WTC11 (cell line): ENCODE results near the gene CSK. TPM values are rescaled to one million over a fixed set of nuclear protein-coding genes. Genes with fewer than 3 reads are reported as not detected.

Experiments used
- ATAC-seq: fragments of 200-7000 bp; cut with Tn5 transposase; 2 replicates; pipeline ENCODE4 v1.10.0; 2021; ENCODE audit warnings: mild to moderate bottlenecking, moderate library complexity
- CTCF ChIA-PET: fragments of 300-600 bp; sonication (Branson Sonifier 250); formaldehyde crosslinking; loops from one replicate; lab custom pipeline; 2021; ENCODE audit warnings: antibody characterized with exemption; lab: Charles Lee
- POLR2A ChIA-PET: fragments of 350-600 bp; sonication (Branson Sonifier 250); formaldehyde crosslinking; loops from one replicate; lab custom pipeline; 2021; ENCODE audit warnings: antibody characterized with exemption; lab: Charles Lee
- DNase-seq: peaks from one replicate; pipeline ENCODE4 v3.0.0; 2021; ENCODE audit warnings: low spot score
- H3K27ac Mint-ChIP-seq: 2 replicates; pipeline ENCODE4 v1.8.0; 2021; ENCODE audit warnings: mixed read lengths
- H3K27me3 Mint-ChIP-seq: 2 replicates; pipeline ENCODE4 v1.8.0; 2021; ENCODE audit warnings: low read depth, mild to moderate bottlenecking, moderate library complexity, mixed read lengths
- H3K36me3 Mint-ChIP-seq: 2 replicates; pipeline ENCODE4 v1.8.0; 2021; ENCODE audit warnings: mixed read lengths
- H3K4me1 Mint-ChIP-seq: 2 replicates; pipeline ENCODE4 v1.8.0; 2022; ENCODE audit warnings: mixed read lengths
- H3K4me3 Mint-ChIP-seq: 2 replicates; pipeline ENCODE4 v1.8.0; 2021; ENCODE audit warnings: mild to moderate bottlenecking, moderate library complexity, mixed read lengths
- H3K9me3 Mint-ChIP-seq: 2 replicates; pipeline ENCODE4 v1.8.0; 2021; ENCODE audit warnings: mixed read lengths
- ATF1 ChIP-seq: sonication (generic); formaldehyde crosslinking; IDR thresholded peaks from 2 replicates; pipeline ENCODE4 v1.8.1; 2023; ENCODE audit warnings: mild to moderate bottlenecking, moderate library complexity, missing genetic modification reagents
- CREM ChIP-seq: sonication (generic); formaldehyde crosslinking; IDR thresholded peaks from 2 replicates; pipeline ENCODE4 v1.8.1; 2022; ENCODE audit warnings: mild to moderate bottlenecking, missing genetic modification reagents, moderate library complexity
- ELF4 ChIP-seq: sonication (generic); formaldehyde crosslinking; IDR thresholded peaks from 2 replicates; pipeline ENCODE4 v1.8.1; 2022; ENCODE audit warnings: low read depth, mild to moderate bottlenecking, moderate library complexity, missing genetic modification reagents
- ETV6 ChIP-seq: sonication (generic); formaldehyde crosslinking; IDR thresholded peaks from 2 replicates; pipeline ENCODE4 v1.8.1; 2022; ENCODE audit warnings: mild to moderate bottlenecking, missing genetic modification reagents
- HMGA2 ChIP-seq: fragments of 250-450 bp; sonication (Bioruptor Pico); IDR thresholded peaks from 2 replicates; pipeline ENCODE4 v1.4.0; 2021; ENCODE audit warnings: mild to moderate bottlenecking, moderate library complexity
- IRF2 ChIP-seq: sonication (generic); formaldehyde crosslinking; IDR thresholded peaks from 2 replicates; pipeline ENCODE4 v1.8.0; 2022; ENCODE audit warnings: low read depth, missing genetic modification reagents, borderline replicate concordance
- KAT7 ChIP-seq: sonication (generic); formaldehyde crosslinking; IDR thresholded peaks from 2 replicates; pipeline ENCODE4 v1.8.1; 2023; ENCODE audit warnings: missing genetic modification reagents, mild to moderate bottlenecking, borderline replicate concordance
- NFE2L1 ChIP-seq: sonication (generic); formaldehyde crosslinking; IDR thresholded peaks from 2 replicates; pipeline ENCODE4 v1.8.1; 2023; ENCODE audit warnings: missing genetic modification reagents
- NR2C2 ChIP-seq: sonication (generic); formaldehyde crosslinking; IDR thresholded peaks from 2 replicates; pipeline ENCODE4 v1.8.0; 2022; ENCODE audit warnings: mild to moderate bottlenecking, missing genetic modification reagents
- PRRX2 ChIP-seq: fragments of 250-450 bp; sonication (Bioruptor Pico); IDR thresholded peaks from 2 replicates; pipeline ENCODE4 v1.8.0; 2021; ENCODE audit warnings: mild to moderate bottlenecking
- SMAD3 ChIP-seq: sonication (generic); formaldehyde crosslinking; IDR thresholded peaks from 2 replicates; pipeline ENCODE4 v1.8.0; 2022; ENCODE audit warnings: missing genetic modification reagents, mild to moderate bottlenecking, borderline replicate concordance
- ZNF317 ChIP-seq: sonication (generic); formaldehyde crosslinking; IDR thresholded peaks from 2 replicates; pipeline ENCODE4 v1.8.1; 2023; ENCODE audit warnings: low read depth, mild to moderate bottlenecking, moderate library complexity, missing genetic modification reagents, borderline replicate concordance
- total RNA-seq: library from RNA; stranded (reverse); gene quantifications from 3 replicates; pipeline ENCODE4 v1.2.3, GENCODE V29; 2021
- TF ChIP-seq, protein P1 (sequence below): fragments of 250-450 bp; sonication (Bioruptor Pico); IDR thresholded peaks from 2 replicates; pipeline ENCODE4 v1.9.0; 2021; ENCODE audit warnings: mild to moderate bottlenecking
- TF ChIP-seq, protein P2 (sequence below): fragments of 250-450 bp; sonication (Bioruptor Pico); conservative IDR thresholded peaks from 2 replicates; pipeline ENCODE4 v1.9.0; 2021; ENCODE audit warnings: mild to moderate bottlenecking
- TF ChIP-seq, protein P3 (sequence below): sonication (generic); formaldehyde crosslinking; IDR thresholded peaks from 2 replicates; pipeline ENCODE4 v1.8.0; 2022; ENCODE audit warnings: mild to moderate bottlenecking, missing genetic modification reagents
- TF ChIP-seq, protein P4 (sequence below): sonication (generic); formaldehyde crosslinking; IDR thresholded peaks from 2 replicates; pipeline ENCODE4 v1.8.0; 2023; ENCODE audit warnings: missing genetic modification reagents
- TF ChIP-seq, protein P5 (sequence below): fragments of 250-450 bp; sonication (Bioruptor Pico); IDR thresholded peaks from 2 replicates; pipeline ENCODE4 v1.9.0; 2021; ENCODE audit warnings: mild to moderate bottlenecking, borderline replicate concordance
- TF ChIP-seq, protein P6 (sequence below): sonication (generic); formaldehyde crosslinking; IDR thresholded peaks from 2 replicates; pipeline ENCODE4 v1.8.0; 2022; ENCODE audit warnings: mild to moderate bottlenecking, missing genetic modification reagents
- TF ChIP-seq, protein P7 (sequence below): sonication (generic); formaldehyde crosslinking; IDR thresholded peaks from 2 replicates; pipeline ENCODE4 v1.8.1; 2022; ENCODE audit warnings: mild to moderate bottlenecking, missing genetic modification reagents, moderate library complexity, borderline replicate concordance
- TF ChIP-seq, protein P8 (sequence below): sonication (generic); formaldehyde crosslinking; IDR thresholded peaks from 2 replicates; pipeline ENCODE4 v1.8.1; 2022; ENCODE audit warnings: mild to moderate bottlenecking, moderate library complexity, missing genetic modification reagents

CSK gene
- total RNA-seq, 1 experiment from 2014 or later: 55.1 TPM

DNA sequence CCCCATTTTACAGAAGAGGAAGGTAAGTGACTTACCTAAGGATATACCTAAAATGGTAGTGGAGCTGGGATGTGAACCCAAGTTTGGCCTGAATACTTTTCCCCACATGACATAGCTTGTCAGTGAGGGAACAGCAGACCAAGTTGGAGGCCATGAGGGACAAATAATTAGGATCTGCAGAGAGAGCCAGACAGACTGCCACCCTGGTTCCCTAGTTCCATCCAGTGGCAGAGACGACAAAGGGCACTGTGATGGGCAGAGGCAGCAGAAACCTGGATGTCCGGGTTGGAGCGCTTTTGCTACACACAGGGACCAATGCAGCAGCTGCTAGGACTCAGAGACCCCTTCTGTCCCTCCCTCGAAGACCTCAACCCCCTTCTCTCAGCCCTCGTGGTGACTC is 45.7 kb downstream of the CSK start:
- ATAC-seq: no peak
- Mint-ChIP-seq H3K4me3 (no peak overlapping the region), H3K27me3 (peaks cover 57% of the 10 kb centered on the region), H3K36me3 (no peaks in the 10 kb centered on the region), H3K4me1 (peaks cover 7% of the 10 kb centered on the region), H3K27ac (no peak overlapping the region), H3K9me3 (no peaks in the 10 kb centered on the region)
- no peak for DNase-seq
- ChIA-PET POLR2A (interaction anchor here (0.6 kb wide), 1 partner anchor 18 kb away, joined by 8 read pairs; no protein-coding TSS in a partner anchor), CTCF (interaction anchor here (0.6 to 5.2 kb wide), 14 partner anchors 14 to 624 kb away, joined by 3 to 26 read pairs (median 6); partner anchors contain the start of genes FAM219B, SCAMP5 and ULK3)
- TF ChIP-seq NR2C2 (CRISPR knock-in tag) (no peak), SMAD3 (CRISPR knock-in tag) (no peak), IRF2 (CRISPR knock-in tag) (no peak), HMGA2 (no peak), ETV6 (no peak), PRRX2 (CRISPR knock-in tag) (no peak), ELF4 (CRISPR knock-in tag) (no peak), CREM (CRISPR knock-in tag) (no peak), ZNF317 (CRISPR knock-in tag) (no peak), ATF1 (no peak), NFE2L1 (no peak), KAT7 (CRISPR knock-in tag) (no peak)
- TF ChIP-seq, protein P1, sequence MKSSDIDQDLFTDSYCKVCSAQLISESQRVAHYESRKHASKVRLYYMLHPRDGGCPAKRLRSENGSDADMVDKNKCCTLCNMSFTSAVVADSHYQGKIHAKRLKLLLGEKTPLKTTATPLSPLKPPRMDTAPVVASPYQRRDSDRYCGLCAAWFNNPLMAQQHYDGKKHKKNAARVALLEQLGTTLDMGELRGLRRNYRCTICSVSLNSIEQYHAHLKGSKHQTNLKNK (CRISPR knock-in tag): no peak
- TF ChIP-seq, protein P2, sequence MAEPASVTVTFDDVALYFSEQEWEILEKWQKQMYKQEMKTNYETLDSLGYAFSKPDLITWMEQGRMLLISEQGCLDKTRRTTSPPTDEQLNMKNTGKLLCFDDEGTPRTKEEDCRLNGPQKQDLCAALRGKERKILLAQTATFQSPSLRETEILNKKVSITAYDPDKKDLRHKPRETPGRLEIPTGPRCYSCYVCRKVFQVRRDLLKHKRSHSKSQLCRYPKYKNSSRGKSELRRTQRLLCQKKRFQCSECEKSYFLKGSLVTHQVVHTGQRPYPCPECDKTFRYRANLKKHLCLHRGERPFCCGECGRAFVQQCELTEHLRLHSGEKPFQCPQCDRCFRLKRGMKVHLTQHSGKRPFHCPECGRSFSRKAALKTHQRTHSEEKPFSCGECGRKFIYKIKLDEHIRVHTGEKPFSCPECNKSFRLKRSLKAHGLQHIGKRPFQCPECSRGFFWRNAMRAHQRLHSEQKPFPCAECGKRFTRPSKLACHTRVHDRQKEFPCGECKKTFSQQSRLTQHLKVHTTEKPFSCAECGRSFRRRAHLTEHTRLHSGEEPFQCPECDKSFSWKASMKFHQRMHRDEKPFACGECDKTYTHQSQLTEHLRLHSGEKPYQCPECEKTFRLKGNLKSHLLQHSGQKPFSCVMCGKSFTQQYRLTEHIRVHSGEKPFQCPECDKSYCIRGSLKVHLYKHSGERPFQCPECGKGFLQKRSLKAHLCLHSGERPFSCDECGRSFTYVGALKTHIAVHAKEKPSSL (CRISPR knock-in tag): no peak
- TF ChIP-seq, protein P3, sequence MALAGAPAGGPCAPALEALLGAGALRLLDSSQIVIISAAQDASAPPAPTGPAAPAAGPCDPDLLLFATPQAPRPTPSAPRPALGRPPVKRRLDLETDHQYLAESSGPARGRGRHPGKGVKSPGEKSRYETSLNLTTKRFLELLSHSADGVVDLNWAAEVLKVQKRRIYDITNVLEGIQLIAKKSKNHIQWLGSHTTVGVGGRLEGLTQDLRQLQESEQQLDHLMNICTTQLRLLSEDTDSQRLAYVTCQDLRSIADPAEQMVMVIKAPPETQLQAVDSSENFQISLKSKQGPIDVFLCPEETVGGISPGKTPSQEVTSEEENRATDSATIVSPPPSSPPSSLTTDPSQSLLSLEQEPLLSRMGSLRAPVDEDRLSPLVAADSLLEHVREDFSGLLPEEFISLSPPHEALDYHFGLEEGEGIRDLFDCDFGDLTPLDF (CRISPR knock-in tag): no peak
- TF ChIP-seq, protein P4, sequence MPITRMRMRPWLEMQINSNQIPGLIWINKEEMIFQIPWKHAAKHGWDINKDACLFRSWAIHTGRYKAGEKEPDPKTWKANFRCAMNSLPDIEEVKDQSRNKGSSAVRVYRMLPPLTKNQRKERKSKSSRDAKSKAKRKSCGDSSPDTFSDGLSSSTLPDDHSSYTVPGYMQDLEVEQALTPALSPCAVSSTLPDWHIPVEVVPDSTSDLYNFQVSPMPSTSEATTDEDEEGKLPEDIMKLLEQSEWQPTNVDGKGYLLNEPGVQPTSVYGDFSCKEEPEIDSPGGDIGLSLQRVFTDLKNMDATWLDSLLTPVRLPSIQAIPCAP: no peak
- TF ChIP-seq, protein P5, sequence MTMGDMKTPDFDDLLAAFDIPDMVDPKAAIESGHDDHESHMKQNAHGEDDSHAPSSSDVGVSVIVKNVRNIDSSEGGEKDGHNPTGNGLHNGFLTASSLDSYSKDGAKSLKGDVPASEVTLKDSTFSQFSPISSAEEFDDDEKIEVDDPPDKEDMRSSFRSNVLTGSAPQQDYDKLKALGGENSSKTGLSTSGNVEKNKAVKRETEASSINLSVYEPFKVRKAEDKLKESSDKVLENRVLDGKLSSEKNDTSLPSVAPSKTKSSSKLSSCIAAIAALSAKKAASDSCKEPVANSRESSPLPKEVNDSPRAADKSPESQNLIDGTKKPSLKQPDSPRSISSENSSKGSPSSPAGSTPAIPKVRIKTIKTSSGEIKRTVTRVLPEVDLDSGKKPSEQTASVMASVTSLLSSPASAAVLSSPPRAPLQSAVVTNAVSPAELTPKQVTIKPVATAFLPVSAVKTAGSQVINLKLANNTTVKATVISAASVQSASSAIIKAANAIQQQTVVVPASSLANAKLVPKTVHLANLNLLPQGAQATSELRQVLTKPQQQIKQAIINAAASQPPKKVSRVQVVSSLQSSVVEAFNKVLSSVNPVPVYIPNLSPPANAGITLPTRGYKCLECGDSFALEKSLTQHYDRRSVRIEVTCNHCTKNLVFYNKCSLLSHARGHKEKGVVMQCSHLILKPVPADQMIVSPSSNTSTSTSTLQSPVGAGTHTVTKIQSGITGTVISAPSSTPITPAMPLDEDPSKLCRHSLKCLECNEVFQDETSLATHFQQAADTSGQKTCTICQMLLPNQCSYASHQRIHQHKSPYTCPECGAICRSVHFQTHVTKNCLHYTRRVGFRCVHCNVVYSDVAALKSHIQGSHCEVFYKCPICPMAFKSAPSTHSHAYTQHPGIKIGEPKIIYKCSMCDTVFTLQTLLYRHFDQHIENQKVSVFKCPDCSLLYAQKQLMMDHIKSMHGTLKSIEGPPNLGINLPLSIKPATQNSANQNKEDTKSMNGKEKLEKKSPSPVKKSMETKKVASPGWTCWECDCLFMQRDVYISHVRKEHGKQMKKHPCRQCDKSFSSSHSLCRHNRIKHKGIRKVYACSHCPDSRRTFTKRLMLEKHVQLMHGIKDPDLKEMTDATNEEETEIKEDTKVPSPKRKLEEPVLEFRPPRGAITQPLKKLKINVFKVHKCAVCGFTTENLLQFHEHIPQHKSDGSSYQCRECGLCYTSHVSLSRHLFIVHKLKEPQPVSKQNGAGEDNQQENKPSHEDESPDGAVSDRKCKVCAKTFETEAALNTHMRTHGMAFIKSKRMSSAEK: no peak
- TF ChIP-seq, protein P6, sequence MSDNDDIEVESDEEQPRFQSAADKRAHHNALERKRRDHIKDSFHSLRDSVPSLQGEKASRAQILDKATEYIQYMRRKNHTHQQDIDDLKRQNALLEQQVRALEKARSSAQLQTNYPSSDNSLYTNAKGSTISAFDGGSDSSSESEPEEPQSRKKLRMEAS: no peak
- TF ChIP-seq, protein P7, sequence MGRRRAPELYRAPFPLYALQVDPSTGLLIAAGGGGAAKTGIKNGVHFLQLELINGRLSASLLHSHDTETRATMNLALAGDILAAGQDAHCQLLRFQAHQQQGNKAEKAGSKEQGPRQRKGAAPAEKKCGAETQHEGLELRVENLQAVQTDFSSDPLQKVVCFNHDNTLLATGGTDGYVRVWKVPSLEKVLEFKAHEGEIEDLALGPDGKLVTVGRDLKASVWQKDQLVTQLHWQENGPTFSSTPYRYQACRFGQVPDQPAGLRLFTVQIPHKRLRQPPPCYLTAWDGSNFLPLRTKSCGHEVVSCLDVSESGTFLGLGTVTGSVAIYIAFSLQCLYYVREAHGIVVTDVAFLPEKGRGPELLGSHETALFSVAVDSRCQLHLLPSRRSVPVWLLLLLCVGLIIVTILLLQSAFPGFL: no peak
- TF ChIP-seq, protein P8, sequence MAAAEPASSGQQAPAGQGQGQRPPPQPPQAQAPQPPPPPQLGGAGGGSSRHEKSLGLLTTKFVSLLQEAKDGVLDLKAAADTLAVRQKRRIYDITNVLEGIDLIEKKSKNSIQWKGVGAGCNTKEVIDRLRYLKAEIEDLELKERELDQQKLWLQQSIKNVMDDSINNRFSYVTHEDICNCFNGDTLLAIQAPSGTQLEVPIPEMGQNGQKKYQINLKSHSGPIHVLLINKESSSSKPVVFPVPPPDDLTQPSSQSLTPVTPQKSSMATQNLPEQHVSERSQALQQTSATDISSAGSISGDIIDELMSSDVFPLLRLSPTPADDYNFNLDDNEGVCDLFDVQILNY (CRISPR knock-in tag): no peak
